Astrocyte (in vitro differentiated cells and primary cell): Measurements from ENCODE around the gene OR51B4. TPM values are rescaled to one million over a fixed set of nuclear protein-coding genes. Genes with fewer than 3 reads are reported as not detected.

Experiments used
- DNase-seq: peaks from one replicate; pipeline ENCODE4 v3.0.0-alpha.2; 2010; ENCODE audit warnings: low read depth
- FAIRE-seq: peaks from 2 replicates; lab custom pipeline; 2011; peaks lifted over from hg19 to GRCh38; lab: Jason Lieb, UNC
- H2AFZ ChIP-seq: 2 replicates; pipeline ENCODE4 v1.6.0; 2012; ENCODE audit warnings: low read depth, low read length, inconsistent platforms
- H3K27ac ChIP-seq: 2 replicates; pipeline ENCODE4 v1.5.1; 2011; ENCODE audit warnings: low read depth, low read length, inconsistent platforms
- H3K27me3 ChIP-seq: 2 replicates; pipeline ENCODE4 v1.6.0; 2011; ENCODE audit warnings: low read length, inconsistent platforms; ENCODE audit not compliant: insufficient read depth
- H3K36me3 ChIP-seq: 2 replicates; pipeline ENCODE4 v1.5.1; 2011; ENCODE audit warnings: low read length, inconsistent platforms; ENCODE audit not compliant: insufficient read depth
- H3K4me1 ChIP-seq: 2 replicates; pipeline ENCODE4 v1.5.1; 2011; ENCODE audit warnings: low read length, inconsistent platforms; ENCODE audit not compliant: insufficient read depth
- H3K4me2 ChIP-seq: 2 replicates; pipeline ENCODE4 v1.6.0; 2012; ENCODE audit warnings: low read length, inconsistent platforms
- H3K4me3 ChIP-seq: 2 replicates; pipeline ENCODE4 v1.5.1; 2011; ENCODE audit warnings: low read depth, mild to moderate bottlenecking, low read length, inconsistent platforms; ENCODE audit not compliant: insufficient read depth
- H3K79me2 ChIP-seq: 2 replicates; pipeline ENCODE4 v1.6.0; 2012; ENCODE audit warnings: mild to moderate bottlenecking, low read length, inconsistent platforms; ENCODE audit not compliant: insufficient read depth
- H3K9ac ChIP-seq: 2 replicates; pipeline ENCODE4 v1.6.0; 2012; ENCODE audit warnings: mild to moderate bottlenecking, low read length, inconsistent platforms
- H3K9me3 ChIP-seq: 2 replicates; pipeline ENCODE4 v1.5.1; 2012; ENCODE audit warnings: low read depth, mild to moderate bottlenecking, low read length, inconsistent platforms; ENCODE audit not compliant: insufficient read depth
- H4K20me1 ChIP-seq: 2 replicates; pipeline ENCODE4 v1.6.0; 2012; ENCODE audit warnings: low read length, inconsistent platforms; ENCODE audit not compliant: insufficient read depth
- H3K27ac Mint-ChIP-seq: one replicate; pipeline ENCODE4 v1.8.0; 2021; ENCODE audit warnings: mild to moderate bottlenecking, mixed read lengths; ENCODE audit not compliant: unreplicated experiment
- H3K27me3 Mint-ChIP-seq: one replicate; pipeline ENCODE4 v1.8.0; 2021; ENCODE audit warnings: low read depth, mixed read lengths; ENCODE audit not compliant: unreplicated experiment
- H3K36me3 Mint-ChIP-seq: one replicate; pipeline ENCODE4 v1.8.0; 2021; ENCODE audit warnings: low read depth, mixed read lengths; ENCODE audit not compliant: unreplicated experiment
- H3K4me1 Mint-ChIP-seq: one replicate; pipeline ENCODE4 v1.8.0; 2021; ENCODE audit warnings: low read depth, mixed read lengths; ENCODE audit not compliant: unreplicated experiment
- H3K4me3 Mint-ChIP-seq: one replicate; pipeline ENCODE4 v1.8.0; 2021; ENCODE audit warnings: mild to moderate bottlenecking, moderate library complexity, mixed read lengths; ENCODE audit not compliant: unreplicated experiment
- H3K9me3 Mint-ChIP-seq: one replicate; pipeline ENCODE4 v1.8.0; 2021; ENCODE audit warnings: mild to moderate bottlenecking, mixed read lengths; ENCODE audit not compliant: unreplicated experiment
- CTCF ChIP-seq: IDR thresholded peaks from 2 replicates; pipeline ENCODE4 v1.5.1; 2011; ENCODE audit warnings: low read depth, mild to moderate bottlenecking, inconsistent platforms, low read length, moderate library complexity; ENCODE audit not compliant: insufficient read depth
- EZH2 ChIP-seq: IDR thresholded peaks from 2 replicates; pipeline ENCODE4 v1.6.1; 2012; ENCODE audit warnings: mild to moderate bottlenecking, low read length, inconsistent platforms; ENCODE audit not compliant: insufficient read depth
- total RNA-seq: library from RNA; stranded (reverse); gene quantifications from 2 replicates; pipeline ENCODE4 v1.2.1, GENCODE V29; 2021

OR51B4 gene
- total RNA-seq, 1 donor from 2014 or later = not detected

- no peaks in the 10 kb centered on the region for H3K4me1 Mint-ChIP-seq
- no peak overlapping the region for H3K4me2 ChIP-seq
- no peak for FAIRE-seq
Measured at GRCh38 chr11:5348551-5349194, 46.9 kb upstream of the OR51B4 start.

GRCh38 chr11:5345831-5346230 lies 44.1 kb upstream of the OR51B4 start:
- peak; percentile 45 for FAIRE-seq
- no peak overlapping the region for H3K27ac Mint-ChIP-seq
- peaks cover 2% of the 10 kb centered on the region for H3K36me3 Mint-ChIP-seq

More at GRCh38 chr11:5348551-5349194, 46.9 kb upstream of the OR51B4 start:
- Mint-ChIP-seq H3K36me3 (no peaks in the 10 kb centered on the region), H3K27me3 (peaks cover 6% of the 10 kb centered on the region), H3K27ac (no peak overlapping the region), H3K4me3 (no peak overlapping the region), H3K9me3 (no peaks in the 10 kb centered on the region)
- Histone ChIP-seq H3K36me3 (no peaks in the 10 kb centered on the region), H3K27me3 (no peaks in the 10 kb centered on the region), H3K4me3 (no peak overlapping the region), H3K4me1 (no peaks in the 10 kb centered on the region), H3K9me3 (no peaks in the 10 kb centered on the region), H3K27ac (no peak overlapping the region), H3K79me2 (no peaks in the 10 kb centered on the region), H4K20me1 (no peaks in the 10 kb centered on the region), H3K9ac (no peak overlapping the region), H2AFZ (no peak overlapping the region)
- TF ChIP-seq CTCF (no peak), EZH2 (no peak)
- DNase-seq = no peak

More at GRCh38 chr11:5345831-5346230, 44.1 kb upstream of the OR51B4 start:
- Mint-ChIP-seq H3K9me3 (no peaks in the 10 kb centered on the region), H3K27me3 (peaks cover 6% of the 10 kb centered on the region), H3K4me3 (no peak overlapping the region), H3K4me1 (no peaks in the 10 kb centered on the region)
- Histone ChIP-seq H4K20me1 (no peaks in the 10 kb centered on the region), H3K4me3 (no peak overlapping the region), H2AFZ (no peak overlapping the region), H3K4me1 (no peaks in the 10 kb centered on the region), H3K79me2 (no peaks in the 10 kb centered on the region), H3K27ac (peak overlapping the region; percentile 17), H3K4me2 (peak overlapping the region; percentile 5), H3K9me3 (no peaks in the 10 kb centered on the region), H3K36me3 (no peaks in the 10 kb centered on the region), H3K27me3 (no peaks in the 10 kb centered on the region), H3K9ac (no peak overlapping the region)
- peak; percentile 23 for DNase-seq
- TF ChIP-seq CTCF (no peak), EZH2 (no peak)
